ENCODE data around the gene NENF. TPM values are rescaled to one million over a fixed set of nuclear protein-coding genes. Genes with fewer than 3 reads are reported as not detected.

NENF gene
- total RNA-seq, 1 donor from 2014 or later, result 24.1 TPM

- DNase-seq (no peak), ATAC-seq (ENCODE audit: low read depth) (no peak)
- Mint-ChIP-seq H3K36me3 (ENCODE audit: low read depth) (no peaks in the 10 kb centered on the region), H3K27me3 (no peaks in the 10 kb centered on the region), H3K9me3 (no peaks in the 10 kb centered on the region), H3K4me3 (no peak overlapping the region), H3K4me1 (peaks cover 4% of the 10 kb centered on the region), H3K27ac (no peak overlapping the region)
- ChIA-PET POLR2A (no interaction called here), CTCF (interaction anchor here (0.7 to 7.8 kb wide), 13 partner anchors 12 to 780 kb away, joined by 3 to 236 read pairs (median 21); partner anchors contain the start of genes DTL and INTS7)
- no peak for TF ChIP-seq CTCF (IDR thresholded peaks at IDR 0.05)
- intact Hi-C loops (cut with micrococcal nuclease), result loop anchor here (1.0 to 5.0 kb wide), 3 partner anchors 56 to 537 kb away; no protein-coding TSS in a partner anchor
Observed at GRCh38 chr1:212457740-212458338, 25.1 kb downstream of the NENF start.

- TF ChIP-seq CTCF (IDR thresholded peaks at IDR 0.05), result no peak
- ChIA-PET POLR2A (no interaction called here), CTCF (interaction anchor here (0.9 to 7.8 kb wide), 3 partner anchors 8 to 778 kb away, joined by 3 to 236 read pairs (median 55); no protein-coding TSS in a partner anchor)
- H3K4me3 Mint-ChIP-seq, result no peak overlapping the region
- H3K9me3 Mint-ChIP-seq, result no peaks in the 10 kb centered on the region
- intact Hi-C loops (cut with micrococcal nuclease), result loop anchor here (5.0 kb wide), 1 partner anchor 57 kb away; no protein-coding TSS in a partner anchor
- ATAC-seq (ENCODE audit: low read depth), result no peak
- H3K27ac Mint-ChIP-seq, result no peak overlapping the region
- no peaks in the 10 kb centered on the region for H3K27me3 Mint-ChIP-seq
- no peaks in the 10 kb centered on the region for H3K36me3 Mint-ChIP-seq (ENCODE audit: low read depth)
- peaks cover 4% of the 10 kb centered on the region for H3K4me1 Mint-ChIP-seq
- no peak for DNase-seq
Observed at GRCh38 chr1:212458817-212459216, 26.1 kb downstream of the NENF start.

GRCh38 chr1:212459656-212460055 lies 26.9 kb downstream of the NENF start:
- no peak for TF ChIP-seq CTCF (IDR thresholded peaks at IDR 0.05)
- H3K4me1 Mint-ChIP-seq, result peaks cover 4% of the 10 kb centered on the region
- intact Hi-C loops (cut with micrococcal nuclease), result loop anchor here (5.0 kb wide), 1 partner anchor 57 kb away; no protein-coding TSS in a partner anchor
- POLR2A ChIA-PET, result interaction anchor here (0.5 kb wide), 1 partner anchor 96 kb away, joined by 6 read pairs; no protein-coding TSS in a partner anchor
- no peak overlapping the region for H3K4me3 Mint-ChIP-seq
- no peaks in the 10 kb centered on the region for H3K36me3 Mint-ChIP-seq (ENCODE audit: low read depth)
- CTCF ChIA-PET, result interaction anchor here (0.9 to 7.8 kb wide), 3 partner anchors 9 to 389 kb away, joined by 3 to 236 read pairs (median 3); no protein-coding TSS in a partner anchor
- no peak overlapping the region for H3K27ac Mint-ChIP-seq
- DNase-seq (no peak), ATAC-seq (ENCODE audit: low read depth) (no peak)
- no peaks in the 10 kb centered on the region for H3K27me3 Mint-ChIP-seq
- H3K9me3 Mint-ChIP-seq, result no peaks in the 10 kb centered on the region

GRCh38 chr1:212460376-212460775 lies 27.7 kb downstream of the NENF start:
- Mint-ChIP-seq H3K4me3 (no peak overlapping the region), H3K27me3 (no peaks in the 10 kb centered on the region), H3K36me3 (ENCODE audit: low read depth) (no peaks in the 10 kb centered on the region), H3K4me1 (peaks cover 4% of the 10 kb centered on the region), H3K9me3 (no peaks in the 10 kb centered on the region), H3K27ac (no peak overlapping the region)
- TF ChIP-seq CTCF (IDR thresholded peaks at IDR 0.05), result no peak
- CTCF ChIA-PET, result interaction anchor here (1.2 kb wide), 1 partner anchor 389 kb away, joined by 3 read pairs; no protein-coding TSS in a partner anchor
- POLR2A ChIA-PET, result interaction anchor here (0.5 kb wide), 1 partner anchor 97 kb away, joined by 6 read pairs; no protein-coding TSS in a partner anchor
- intact Hi-C loops (cut with micrococcal nuclease), result no loop called here
- DNase-seq (no peak), ATAC-seq (ENCODE audit: low read depth) (no peak)

GRCh38 chr1:212461916-212462660 lies 29.4 kb downstream of the NENF start:
- no peaks in the 10 kb centered on the region for H3K36me3 Mint-ChIP-seq (ENCODE audit: low read depth)
- ATAC-seq (ENCODE audit: low read depth), result no peak
- no peak overlapping the region for H3K27ac Mint-ChIP-seq
- H3K9me3 Mint-ChIP-seq, result no peaks in the 10 kb centered on the region
- no peaks in the 10 kb centered on the region for H3K4me1 Mint-ChIP-seq
- ChIA-PET CTCF (no interaction called here), POLR2A (no interaction called here)
- no peaks in the 10 kb centered on the region for H3K27me3 Mint-ChIP-seq
- no peak for TF ChIP-seq CTCF (IDR thresholded peaks at IDR 0.05)
- H3K4me3 Mint-ChIP-seq, result no peak overlapping the region
- intact Hi-C loops (cut with micrococcal nuclease), result no loop called here
- DNase-seq, result no peak
